ENCODE data around the gene CLDN4.

Gene CLDN4

GRCh38 chr7:73881352-73882046 lies 50.7 kb downstream of the CLDN4 start:
- no peak for DNase-seq
- no peaks in the 10 kb centered on the region for H3K4me1 ChIP-seq (ENCODE audit: control insufficient read depth, insufficient read depth, low read length, poor library complexity, severe bottlenecking)
- no peak overlapping the region for H3K4me3 ChIP-seq (ENCODE audit: insufficient read depth, low read depth, low read length, poor library complexity, severe bottlenecking)
- no peak overlapping the region for H3K27ac ChIP-seq (ENCODE audit: insufficient read depth, low read length, poor library complexity, severe bottlenecking)
- no peaks in the 10 kb centered on the region for H3K9me3 ChIP-seq (ENCODE audit: control insufficient read depth, low read length)
- H3K27me3 ChIP-seq (replicated peaks; ENCODE audit: control insufficient read depth, insufficient read depth, low read length, poor library complexity, severe bottlenecking), result no peaks in the 10 kb centered on the region
- H3K36me3 ChIP-seq (ENCODE audit: control insufficient read depth, insufficient read depth, low read length), result no peaks in the 10 kb centered on the region

DNA sequence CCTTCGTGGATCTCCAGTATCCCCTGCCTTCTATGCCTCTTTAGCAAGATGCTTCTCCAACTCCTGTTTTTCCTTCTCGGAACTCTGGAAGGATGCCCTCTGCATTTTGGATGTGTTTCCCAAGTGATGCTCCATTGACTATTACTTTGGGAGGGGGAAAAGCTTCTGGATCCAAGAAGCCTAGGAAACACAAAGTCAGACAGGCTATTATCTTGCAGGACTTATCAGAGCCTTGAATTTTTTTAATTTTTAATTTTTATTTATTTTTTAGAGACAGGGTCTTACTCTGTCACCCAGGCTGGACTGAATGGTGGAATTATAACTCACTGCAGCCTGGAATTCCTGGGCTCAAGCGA lies 51.2 kb downstream of the CLDN4 start:
- Histone ChIP-seq H3K9me3 (ENCODE audit: control insufficient read depth, low read length) (no peaks in the 10 kb centered on the region), H3K4me1 (ENCODE audit: control insufficient read depth, insufficient read depth, low read length, poor library complexity, severe bottlenecking) (no peaks in the 10 kb centered on the region), H3K4me3 (ENCODE audit: insufficient read depth, low read depth, low read length, poor library complexity, severe bottlenecking) (no peak overlapping the region), H3K27ac (ENCODE audit: insufficient read depth, low read length, poor library complexity, severe bottlenecking) (no peak overlapping the region), H3K27me3 (replicated peaks; ENCODE audit: control insufficient read depth, insufficient read depth, low read length, poor library complexity, severe bottlenecking) (no peaks in the 10 kb centered on the region), H3K36me3 (ENCODE audit: control insufficient read depth, insufficient read depth, low read length) (no peaks in the 10 kb centered on the region)
- no peak for DNase-seq

All from effector memory CD4-positive, alpha-beta T cell (primary cell).